ENCODE results near the gene ASPG.
"Not testable (repeated sequence)": the region's sequence is repeated elsewhere in the genome, so short reads cannot be mapped to it uniquely, and the experiment has no call there.

ASPG gene

GRCh38 chr14:104151566-104152245 lies 66.2 kb downstream of the ASPG start:
- no peak for DNase-seq (ENCODE audit: low read depth)
- H3K4me3 ChIP-seq (ENCODE audit: low read length) = no peak overlapping the region
- no peak for TF ChIP-seq CTCF (conservative IDR thresholded peaks at IDR 0.05; ENCODE audit: low read depth, low read length)

- no peak overlapping the region for H3K4me3 ChIP-seq (ENCODE audit: low read length)
- no peak for TF ChIP-seq CTCF (conservative IDR thresholded peaks at IDR 0.05; ENCODE audit: low read depth, low read length)
- no peak for DNase-seq (ENCODE audit: low read depth)
These were observed 66.7 kb downstream of the ASPG start for GRCh38 chr14:104152246-104152575.

- DNase-seq (ENCODE audit: low read depth) = no peak
- H3K4me3 ChIP-seq (ENCODE audit: low read length) = no peak overlapping the region
- TF ChIP-seq CTCF (conservative IDR thresholded peaks at IDR 0.05; ENCODE audit: low read depth, low read length) = no peak
These were observed 67.3 kb downstream of the ASPG start for GRCh38 chr14:104152686-104153393.

GRCh38 chr14:104153394-104153755 lies 67.9 kb downstream of the ASPG start:
- H3K4me3 ChIP-seq (ENCODE audit: low read length); DNase-seq (ENCODE audit: low read depth): not testable (repeated sequence)

- no peak for DNase-seq (ENCODE audit: low read depth)
- no peak overlapping the region for H3K4me3 ChIP-seq (ENCODE audit: low read length)
- no peak for TF ChIP-seq CTCF (conservative IDR thresholded peaks at IDR 0.05; ENCODE audit: low read depth, low read length)
These were observed 68.7 kb downstream of the ASPG start for GRCh38 chr14:104154246-104154645.

DNA sequence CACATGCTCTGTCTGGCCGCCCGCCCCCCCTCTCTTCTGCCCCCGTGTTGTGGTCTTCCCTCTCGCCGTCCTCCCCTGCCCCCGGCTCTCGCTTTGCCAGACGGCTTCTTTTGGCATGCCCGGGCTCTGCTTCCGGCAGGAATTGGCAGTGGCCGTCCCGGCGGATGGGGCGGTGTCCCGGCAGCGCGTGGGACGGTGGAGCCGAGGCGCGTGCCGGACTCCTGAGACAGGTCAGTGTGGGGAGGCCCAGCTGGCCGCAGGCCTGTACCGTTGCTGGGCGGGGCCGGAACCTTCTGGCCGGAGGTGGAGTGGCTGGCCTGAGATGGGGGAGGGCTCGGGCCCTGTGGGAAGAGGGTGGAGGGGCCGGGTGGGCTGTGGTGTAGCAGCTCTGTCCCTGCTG lies 70.0 kb downstream of the ASPG start:
- DNase-seq (ENCODE audit: low read depth) = no peak
- H3K4me3 ChIP-seq (ENCODE audit: low read length) = no peak overlapping the region
- no peak for TF ChIP-seq CTCF (conservative IDR thresholded peaks at IDR 0.05; ENCODE audit: low read depth, low read length)

- no peak for TF ChIP-seq CTCF (conservative IDR thresholded peaks at IDR 0.05; ENCODE audit: low read depth, low read length)
- no peak overlapping the region for H3K4me3 ChIP-seq (ENCODE audit: low read length)
These were observed 70.6 kb downstream of the ASPG start for GRCh38 chr14:104156142-104156541.

More at GRCh38 chr14:104156142-104156541, 70.6 kb downstream of the ASPG start:
- DNase-seq (ENCODE audit: low read depth) = no peak
